Prostate gland (tissue), 2 donors: ENCODE results near the gene SLC35F3.

Experiments used
- CTCF ChIP-seq, 4 experiments: fragments of 200-600 bp in 2 of 4; fragments of 450-650 bp in 2 of 4; sonication (generic) in 2 of 4; IDR thresholded peaks; 1 replicate in 3 of 4; 2 replicates in 1 of 4; pipeline ENCODE4 v1.5.1; 2016 to 2019; ENCODE audit warnings: antibody characterized with exemption in 4 of 4, mild to moderate bottlenecking in 2 of 4, moderate library complexity in 2 of 4
- POLR2A ChIP-seq: fragments of 450-650 bp; IDR thresholded peaks from one replicate; pipeline ENCODE4 v1.6.1; 2016; ENCODE audit warnings: antibody characterized with exemption, mild to moderate bottlenecking
- POLR2AphosphoS5 ChIP-seq: sonication (generic); formaldehyde crosslinking; IDR thresholded peaks from one replicate; pipeline ENCODE4 v1.6.1; 2017; ENCODE audit warnings: antibody characterized with exemption

DNA sequence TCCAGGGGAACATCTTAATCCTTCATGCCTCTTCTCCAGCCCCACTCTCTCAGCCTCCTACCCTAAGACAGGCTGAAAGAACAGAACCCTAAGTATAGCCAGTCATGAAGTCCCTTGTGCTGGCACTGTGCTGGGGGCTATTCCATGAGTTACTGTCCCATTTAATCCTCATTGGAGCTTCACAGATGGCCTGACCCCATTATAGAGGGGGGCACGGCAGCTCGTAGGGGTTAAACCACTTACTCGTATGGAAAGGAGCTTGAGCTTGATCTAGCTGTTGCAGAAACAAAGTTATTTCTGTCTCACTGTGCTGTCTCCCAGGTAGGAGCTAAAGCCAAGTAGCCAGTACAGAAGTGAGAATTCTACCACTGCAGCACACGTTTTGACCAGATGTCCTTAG lies 265.6 kb downstream of the SLC35F3 start:
- TF ChIP-seq CTCF (IDR thresholded peaks at IDR 0.05) (no peak), POLR2A (no peak), POLR2AphosphoS5 (no peak)
